ENCODE measurements around the gene TRIM38.
"Not testable (repeated sequence)": the region's sequence is repeated elsewhere in the genome, so short reads cannot be mapped to it uniquely, and the experiment has no call there.

TRIM38 gene

DNA sequence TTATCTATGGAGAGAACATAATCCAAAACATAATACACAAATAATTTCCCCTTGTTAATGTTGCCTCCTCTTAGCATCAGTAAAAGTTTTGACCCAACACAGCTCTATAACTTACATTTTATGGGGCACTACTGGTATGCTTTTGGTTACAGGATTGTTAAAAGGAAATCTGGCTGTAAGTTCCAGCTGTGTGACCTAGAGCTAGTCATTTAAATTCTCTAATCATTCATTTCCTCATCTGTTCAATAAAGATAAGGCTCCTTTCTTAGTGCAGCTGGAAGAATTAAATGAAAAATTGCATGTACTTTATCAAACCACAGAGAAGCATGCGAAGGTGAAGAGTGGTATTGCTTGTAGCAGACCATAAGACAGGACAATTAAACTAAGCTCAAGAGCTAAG lies 36.7 kb upstream of the TRIM38 start:
- TF ChIP-seq Cebpa-rat (IDR thresholded peaks at IDR 0.05) = no peak
- Histone ChIP-seq H3K27ac (peak overlapping the region in 2 of 11 experiments; percentile 71 to 80; a peak in 2 of 22 replicates), H3K4me1 (peaks cover 0 to 45% (median 5%) of the 10 kb centered on the region in 10 experiments; a peak in 9 of 20 replicates), H3K9ac (no peak overlapping the region), H3K4me3 (no peak overlapping the region), H3K4me2 (peak overlapping the region in 2 of 11 experiments; percentile 4 to 17; a peak in 1 of 22 replicates), H3K9me3 (replicated peaks in 1 of 11) (no peaks in the 10 kb centered on the region), H3K36me3 (no peaks in the 10 kb centered on the region), H3K27me3 (no peaks in the 10 kb centered on the region), H4K20me1 (no peaks in the 10 kb centered on the region)

DNA sequence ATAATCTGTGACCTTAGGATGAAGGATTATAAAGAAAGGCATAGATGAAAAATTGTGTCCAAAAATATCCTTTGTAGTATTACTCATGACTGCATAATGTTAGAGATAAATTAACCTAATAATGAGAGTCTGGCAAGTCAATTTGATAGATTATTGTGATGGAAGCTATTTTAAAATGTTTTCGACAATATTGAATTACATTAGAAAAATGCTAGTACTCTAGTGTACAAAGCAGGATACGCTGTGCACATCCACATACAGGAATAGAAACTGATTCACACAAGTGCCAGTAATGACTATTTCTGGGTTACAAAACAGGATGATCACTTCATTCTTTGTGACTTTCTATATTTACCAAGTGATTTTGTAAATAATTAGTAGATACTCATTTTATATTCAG lies 35.4 kb upstream of the TRIM38 start:
- Histone ChIP-seq H3K27ac (peak overlapping the region in 4 of 11 experiments; percentile 43 to 80 (median 62); a peak in 6 of 22 replicates), H3K4me3 (no peak overlapping the region), H3K4me2 (peak overlapping the region in 6 of 11 experiments; percentile 13 to 70 (median 56); a peak in 7 of 22 replicates), H3K9ac (peak overlapping the region in 1 of 11 experiments; percentile 26; a peak in 1 of 22 replicates), H3K27me3 (no peaks in the 10 kb centered on the region), H4K20me1 (no peaks in the 10 kb centered on the region), H3K4me1 (peaks cover 0 to 44% (median 5%) of the 10 kb centered on the region in 10 experiments; a peak in 9 of 20 replicates), H3K9me3 (replicated peaks in 1 of 11) (no peaks in the 10 kb centered on the region), H3K36me3 (no peaks in the 10 kb centered on the region)
- no peak for TF ChIP-seq Cebpa-rat (IDR thresholded peaks at IDR 0.05)

DNA sequence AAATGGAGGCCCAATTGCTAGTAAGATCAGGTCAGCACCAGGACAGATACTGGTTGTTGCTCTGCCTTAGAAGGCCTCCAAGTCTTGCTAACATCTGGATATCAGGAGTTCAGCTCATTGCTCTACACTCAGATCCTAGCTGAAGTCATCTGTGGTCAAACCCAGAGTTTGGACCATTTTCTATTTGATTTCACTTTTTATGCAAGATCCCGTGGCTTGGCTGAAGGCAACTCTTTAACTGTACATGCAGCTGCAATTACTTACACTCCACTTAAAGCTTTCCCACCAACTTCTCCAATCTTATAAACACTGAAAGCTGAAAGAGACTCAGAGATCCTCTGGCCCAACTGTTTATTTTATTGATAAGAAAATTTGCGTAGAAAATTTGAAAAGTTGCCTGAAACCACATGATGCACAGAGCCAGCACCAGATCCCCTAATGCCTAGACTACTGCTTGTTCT lies 34.8 kb upstream of the TRIM38 start:
- H3K4me1 ChIP-seq = peaks cover 0 to 44% (median 5%) of the 10 kb centered on the region in 10 experiments; a peak in 9 of 20 replicates
- H3K4me2 ChIP-seq = peak overlapping the region in 6 of 11 experiments; percentile 13 to 70 (median 56); a peak in 8 of 22 replicates
- no peak for TF ChIP-seq Cebpa-rat (IDR thresholded peaks at IDR 0.05)
- H4K20me1 ChIP-seq = no peaks in the 10 kb centered on the region
- H3K4me3 ChIP-seq = no peak overlapping the region
- H3K9ac ChIP-seq = peak overlapping the region in 2 of 11 experiments; percentile 26 to 43; a peak in 2 of 22 replicates
- H3K9me3 ChIP-seq (replicated peaks in 1 of 11) = no peaks in the 10 kb centered on the region
- no peaks in the 10 kb centered on the region for H3K27me3 ChIP-seq
- no peaks in the 10 kb centered on the region for H3K36me3 ChIP-seq
- peak overlapping the region in 4 of 11 experiments; percentile 43 to 80 (median 62); a peak in 6 of 22 replicates for H3K27ac ChIP-seq

DNA sequence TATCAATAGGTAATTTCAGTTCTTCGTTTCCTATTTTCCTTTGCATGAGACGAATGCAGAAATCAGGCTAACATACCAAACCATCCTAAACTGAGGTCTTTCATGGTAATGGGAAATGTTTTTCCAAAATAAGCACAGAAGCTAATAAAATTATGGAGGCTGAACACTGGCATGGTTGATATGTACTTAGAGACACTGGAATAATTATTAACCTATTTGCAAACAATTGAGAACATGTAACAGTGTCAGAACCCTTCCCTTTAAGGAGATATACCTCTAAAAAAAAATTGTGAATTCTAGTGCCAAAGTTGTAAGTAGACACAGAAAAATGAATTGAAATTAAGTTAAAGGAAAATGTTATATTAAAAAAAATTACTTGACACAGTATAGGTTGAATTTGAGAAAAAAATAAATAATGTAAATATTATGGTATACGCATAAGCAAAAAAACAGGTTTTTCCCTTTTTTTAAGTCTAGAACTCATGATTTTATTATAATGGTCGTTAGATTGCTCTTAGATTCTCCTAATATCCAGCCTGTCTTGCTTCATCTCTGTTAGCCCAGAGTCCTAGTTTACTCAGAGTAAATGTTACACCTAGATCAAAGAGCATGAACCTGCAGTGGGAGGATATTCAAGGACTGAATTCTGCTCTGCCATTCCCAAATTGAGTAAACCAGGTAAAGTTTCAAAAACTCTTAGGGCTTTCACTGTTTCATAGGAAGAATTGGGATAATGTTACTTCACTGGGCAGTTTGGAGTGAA lies 33.9 kb upstream of the TRIM38 start:
- Histone ChIP-seq H3K4me1 (peaks cover 0 to 44% (median 5%) of the 10 kb centered on the region in 10 experiments; a peak in 9 of 20 replicates), H3K4me3 (no peak overlapping the region), H3K27ac (peak overlapping the region in 3 of 11 experiments; percentile 1 to 80 (median 71); a peak in 3 of 22 replicates), H4K20me1 (no peaks in the 10 kb centered on the region), H3K9me3 (replicated peaks in 1 of 11) (no peaks in the 10 kb centered on the region), H3K9ac (no peak overlapping the region), H3K4me2 (peak overlapping the region in 1 of 11 experiments; percentile 59; a peak in 4 of 22 replicates), H3K36me3 (no peaks in the 10 kb centered on the region), H3K27me3 (no peaks in the 10 kb centered on the region)
- TF ChIP-seq Cebpa-rat (IDR thresholded peaks at IDR 0.05) = no peak

DNA sequence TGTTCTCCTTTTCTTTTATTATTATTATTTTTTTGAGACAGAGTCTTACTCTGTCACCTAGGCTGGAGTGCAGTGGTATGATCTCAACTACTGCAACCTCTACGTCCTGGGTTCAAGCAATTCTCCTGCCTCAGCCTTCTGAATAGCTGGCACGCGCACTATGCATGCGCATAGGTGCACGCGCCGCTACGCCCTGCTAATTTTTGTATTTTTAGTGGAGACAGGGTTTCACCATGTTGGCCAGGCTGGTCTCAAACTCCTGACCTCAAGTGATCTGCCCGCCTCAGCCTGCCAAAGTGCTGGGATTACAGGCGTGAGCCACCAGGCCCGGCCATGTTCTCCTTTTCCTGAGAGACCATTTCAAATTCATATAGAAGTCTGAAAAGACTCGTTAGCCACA lies 32.8 kb upstream of the TRIM38 start:
- not testable (repeated sequence) for H4K20me1 ChIP-seq; H3K4me2 ChIP-seq; H3K36me3 ChIP-seq; H3K27ac ChIP-seq; H3K9me3 ChIP-seq (replicated peaks in 1 of 11); H3K9ac ChIP-seq; H3K27me3 ChIP-seq; H3K4me3 ChIP-seq
- peaks cover 0 to 44% (median 5%) of the 10 kb centered on the region in 10 experiments; a peak in 9 of 20 replicates for H3K4me1 ChIP-seq

DNA sequence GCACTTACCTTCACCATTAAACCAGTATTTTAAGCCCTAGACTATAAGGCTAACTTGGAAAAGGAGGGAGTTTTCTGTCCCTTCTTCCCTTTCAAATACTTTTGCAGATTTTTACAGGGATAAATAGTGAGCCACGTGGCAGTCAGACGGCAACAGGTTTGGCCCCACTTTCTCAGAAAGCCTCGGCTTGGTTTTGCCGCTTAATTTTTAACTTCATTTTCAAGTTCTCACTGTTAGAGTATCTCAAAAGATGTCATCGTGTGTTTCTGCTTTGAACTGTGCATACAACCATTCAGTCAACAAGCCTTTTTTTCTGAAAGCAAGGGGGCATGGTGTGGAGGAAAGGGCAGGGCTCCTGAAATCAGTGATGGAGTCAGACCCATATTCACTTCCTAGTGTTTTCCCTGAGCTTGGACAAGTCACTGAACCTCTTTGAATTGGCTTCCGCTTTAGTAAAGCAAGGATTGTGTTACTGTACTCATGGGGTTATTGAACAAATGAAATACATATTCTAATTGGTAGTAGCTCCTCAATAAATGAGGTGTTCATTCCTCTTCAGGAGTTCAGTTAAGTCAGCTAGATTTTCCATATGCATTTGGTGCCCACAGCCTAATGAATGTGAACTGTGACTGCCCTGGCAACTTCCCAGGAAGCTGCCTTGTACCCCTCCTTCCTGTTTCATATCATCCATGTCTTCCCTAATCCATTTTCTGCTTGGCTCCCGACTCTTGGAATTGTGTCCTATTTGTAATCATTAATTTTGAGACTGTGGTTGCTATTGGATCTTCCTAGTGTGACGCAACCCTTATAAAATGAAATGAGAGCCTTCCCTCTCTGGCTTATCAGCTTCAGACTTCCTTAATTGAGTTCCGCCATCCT lies 31.8 kb upstream of the TRIM38 start, which contains the start of gene SLC17A2:
Gene SLC17A2, minus strand, starts transcription at position 160 of the 879 bp plus-strand sequence. CDS start 4,895 bp downstream, outside the sequence.
- Histone ChIP-seq H3K27me3 (no peaks in the 10 kb centered on the region), H3K27ac (no peak within 1 kb of the TSS), H3K36me3 (no peaks in the 10 kb centered on the region), H3K9me3 (replicated peaks in 1 of 11) (no peaks in the 10 kb centered on the region), H3K4me1 (peaks cover 0 to 39% (median 5%) of the 10 kb centered on the region in 10 experiments; a peak in 9 of 20 replicates), H3K4me3 (no peak within 1 kb of the TSS), H3K4me2 (peak within 1 kb of the TSS in 3 of 11 experiments; percentile 4 to 25 (median 20); a peak in 1 of 22 replicates), H3K9ac (no peak within 1 kb of the TSS), H4K20me1 (no peaks in the 10 kb centered on the region)
- peak in 1 of 11 experiments; percentile 54; a peak in 1 of 22 replicates for TF ChIP-seq Cebpa-rat (IDR thresholded peaks at IDR 0.05)

DNA sequence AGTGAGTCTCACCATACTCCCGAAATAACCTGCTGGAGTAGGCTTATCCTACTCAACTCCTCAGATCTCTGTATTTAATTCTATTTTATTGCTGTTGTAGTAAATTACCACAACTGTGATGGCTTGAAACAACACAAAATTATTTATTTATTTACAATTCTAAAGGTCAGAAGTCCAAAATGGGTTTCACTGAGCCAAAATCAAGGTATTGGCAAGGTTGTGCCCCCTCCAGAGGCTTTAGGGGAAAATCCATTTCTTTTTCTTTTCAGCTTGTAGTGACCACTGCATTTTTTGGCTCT lies 31.2 kb upstream of the TRIM38 start:
- Histone ChIP-seq H4K20me1 (no peaks in the 10 kb centered on the region), H3K36me3 (no peaks in the 10 kb centered on the region), H3K4me2 (peak overlapping the region in 3 of 11 experiments; percentile 4 to 25 (median 20); a peak in 1 of 22 replicates), H3K9me3 (replicated peaks in 1 of 11) (no peaks in the 10 kb centered on the region), H3K4me3 (no peak overlapping the region), H3K4me1 (peaks cover 0 to 33% (median 5%) of the 10 kb centered on the region in 10 experiments; a peak in 9 of 20 replicates), H3K27ac (no peak overlapping the region), H3K27me3 (no peaks in the 10 kb centered on the region), H3K9ac (no peak overlapping the region)
- no peak for TF ChIP-seq Cebpa-rat (IDR thresholded peaks at IDR 0.05)

DNA sequence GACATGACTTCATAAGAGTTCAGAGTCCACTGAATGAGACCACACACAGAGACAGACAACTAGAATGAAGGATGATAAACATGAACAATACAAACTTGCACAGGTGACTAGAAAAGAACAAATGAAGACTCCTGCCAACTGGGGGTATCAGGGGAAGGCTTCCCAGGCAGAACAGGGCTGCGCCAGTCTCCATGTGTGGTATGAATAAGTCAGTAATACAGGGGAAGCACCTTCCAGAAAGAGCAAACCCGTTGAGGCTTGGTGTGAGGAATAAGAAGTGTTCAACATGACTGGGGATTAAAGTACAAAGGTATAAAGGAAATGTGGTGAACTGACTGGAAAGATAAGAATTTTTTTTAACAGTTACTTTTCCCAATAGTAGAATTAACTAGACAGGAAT lies 28.4 kb upstream of the TRIM38 start:
- Histone ChIP-seq H3K27ac (no peak overlapping the region), H3K9me3 (replicated peaks in 1 of 11) (no peaks in the 10 kb centered on the region)
- no peak for TF ChIP-seq Cebpa-rat (IDR thresholded peaks at IDR 0.05)

More for the DNA sequence above, 28.4 kb upstream of the TRIM38 start:
- Histone ChIP-seq H3K27me3 (no peaks in the 10 kb centered on the region), H3K9ac (no peak overlapping the region), H4K20me1 (no peaks in the 10 kb centered on the region), H3K4me2 (no peak overlapping the region), H3K4me1 (peaks cover 0 to 10% (median 0%) of the 10 kb centered on the region in 10 experiments; a peak in 5 of 20 replicates), H3K36me3 (no peaks in the 10 kb centered on the region), H3K4me3 (no peak overlapping the region)

Data from BLaER1 treated with 17β-estradiol and CSF1 and Interleukin-3, amounts not matched to agents 10 nM and 100 nM (cell line).